Activated CD8-positive, alpha-beta memory T cell treated with anti-CD3 and anti-CD28 coated beads, Interleukin-2, amount 50 U/mL, for 1 hour (primary cell): ENCODE results near the gene CACNA1E.
"Not testable (repeated sequence)": the region's sequence is repeated elsewhere in the genome, so short reads cannot be mapped to it uniquely, and the experiment has no call there.

Experiments used
- DNase-seq: peaks from one replicate; pipeline ENCODE4 v3.0.0-alpha.2; 2020; ENCODE audit errors: extremely low read depth

Gene CACNA1E

GRCh38 chr1:181813266-181813665 lies 329.9 kb downstream of the CACNA1E start:
- no peak for DNase-seq

- DNase-seq, result no peak
Measured at GRCh38 chr1:181816608-181817007, 333.3 kb downstream of the CACNA1E start.

GRCh38 chr1:181817091-181817490 lies 333.8 kb downstream of the CACNA1E start:
- DNase-seq, result no peak

GRCh38 chr1:181818459-181818858 lies 335.1 kb downstream of the CACNA1E start:
- no peak for DNase-seq

- DNase-seq, result no peak
Measured at GRCh38 chr1:181818943-181819342, 335.6 kb downstream of the CACNA1E start.

- DNase-seq, result no peak
Measured at GRCh38 chr1:181821701-181822100, 338.4 kb downstream of the CACNA1E start.

- DNase-seq, result not testable (repeated sequence)
Measured at GRCh38 chr1:181832173-181832880, 349.0 kb downstream of the CACNA1E start.

- no peak for DNase-seq
Measured at GRCh38 chr1:181846001-181846645, 362.8 kb downstream of the CACNA1E start.

- DNase-seq, result no peak
Measured at GRCh38 chr1:181846681-181847080, 363.4 kb downstream of the CACNA1E start.

GRCh38 chr1:181849071-181849470 lies 365.8 kb downstream of the CACNA1E start:
- no peak for DNase-seq

GRCh38 chr1:181854212-181854611 lies 370.9 kb downstream of the CACNA1E start:
- DNase-seq, result not testable (repeated sequence)

- DNase-seq, result no peak
Measured at GRCh38 chr1:181855380-181855779, 372.1 kb downstream of the CACNA1E start.
